MM.1S (cell line): Measurements from ENCODE around the gene NPSR1.

Source experiments
- DNase-seq: peaks from one replicate; pipeline ENCODE4 v3.0.0-alpha.2; 2015
- H2AFZ ChIP-seq: fragments of 300-600 bp; sonication (generic); 2 replicates; pipeline ENCODE4 v1.6.0; 2016; ENCODE audit warnings: antibody characterized with exemption, low read length
- H3F3A ChIP-seq: fragments of 300-600 bp; sonication (generic); 2 replicates; pipeline ENCODE4 v1.6.1; 2016; ENCODE audit warnings: mild to moderate bottlenecking, antibody characterized with exemption, low read length, moderate library complexity, mixed read lengths; ENCODE audit not compliant: insufficient read depth
- H3K27ac ChIP-seq: fragments of 300-600 bp; sonication (generic); 2 replicates; pipeline ENCODE4 v1.5.1; 2016; ENCODE audit warnings: mild to moderate bottlenecking, low read length
- H3K27me3 ChIP-seq: fragments of 300-600 bp; sonication (generic); replicated peaks from 2 replicates; pipeline ENCODE4 v1.6.0; 2016; ENCODE audit warnings: low read length; ENCODE audit not compliant: insufficient read depth
- H3K36me3 ChIP-seq: fragments of 300-600 bp; sonication (generic); replicated peaks from 2 replicates; pipeline ENCODE4 v1.6.1; 2016; ENCODE audit warnings: mild to moderate bottlenecking, low read length, mixed read lengths; ENCODE audit not compliant: insufficient read depth
- H3K4me1 ChIP-seq: fragments of 300-600 bp; sonication (generic); 2 replicates; pipeline ENCODE4 v1.6.1; 2016; ENCODE audit warnings: low read length, mixed read lengths
- H3K4me2 ChIP-seq: fragments of 300-600 bp; sonication (generic); 2 replicates; pipeline ENCODE4 v1.6.0; 2016; ENCODE audit warnings: low read depth, low read length
- H3K4me3 ChIP-seq: fragments of 300-600 bp; sonication (generic); 2 replicates; pipeline ENCODE4 v1.5.1; 2016; ENCODE audit warnings: low read length, mixed read lengths
- H3K79me2 ChIP-seq: fragments of 300-600 bp; sonication (generic); 2 replicates; pipeline ENCODE4 v1.6.1; 2016; ENCODE audit warnings: mixed run types, low read length, mixed read lengths
- H3K9ac ChIP-seq: fragments of 300-600 bp; sonication (generic); 2 replicates; pipeline ENCODE4 v1.6.1; 2016; ENCODE audit warnings: low read length, mixed read lengths
- H3K9me2 ChIP-seq: fragments of 300-600 bp; sonication (generic); replicated peaks from 2 replicates; pipeline ENCODE4 v1.6.1; 2016; ENCODE audit warnings: mild to moderate bottlenecking, low read length, mixed read lengths; ENCODE audit not compliant: insufficient read depth
- H3K9me3 ChIP-seq: fragments of 300-600 bp; sonication (generic); replicated peaks from 2 replicates; pipeline ENCODE4 v1.6.1; 2016; ENCODE audit warnings: mild to moderate bottlenecking, low read length, mixed read lengths; ENCODE audit not compliant: insufficient read depth
- H4K20me1 ChIP-seq: fragments of 300-600 bp; sonication (generic); 2 replicates; pipeline ENCODE4 v1.6.1; 2016; ENCODE audit warnings: mild to moderate bottlenecking, low read length, moderate library complexity, mixed read lengths; ENCODE audit not compliant: insufficient read depth
- CTCF ChIP-seq: fragments of 300-600 bp; sonication (generic); IDR thresholded peaks from 2 replicates; pipeline ENCODE4 v1.5.1; 2016; ENCODE audit warnings: antibody characterized with exemption, low read length, mixed read lengths
- EZH2 ChIP-seq: fragments of 300-600 bp; sonication (generic); optimal IDR thresholded peaks from 2 replicates; pipeline ENCODE3; 2017; ENCODE audit warnings: low read depth, mild to moderate bottlenecking, antibody characterized with exemption, low read length, mixed read lengths
- EZH2phosphoT487 ChIP-seq: fragments of 300-600 bp; sonication (generic); IDR thresholded peaks from 2 replicates; pipeline ENCODE4 v1.6.1; 2018; ENCODE audit warnings: antibody characterized with exemption, low read length

NPSR1 gene

DNA sequence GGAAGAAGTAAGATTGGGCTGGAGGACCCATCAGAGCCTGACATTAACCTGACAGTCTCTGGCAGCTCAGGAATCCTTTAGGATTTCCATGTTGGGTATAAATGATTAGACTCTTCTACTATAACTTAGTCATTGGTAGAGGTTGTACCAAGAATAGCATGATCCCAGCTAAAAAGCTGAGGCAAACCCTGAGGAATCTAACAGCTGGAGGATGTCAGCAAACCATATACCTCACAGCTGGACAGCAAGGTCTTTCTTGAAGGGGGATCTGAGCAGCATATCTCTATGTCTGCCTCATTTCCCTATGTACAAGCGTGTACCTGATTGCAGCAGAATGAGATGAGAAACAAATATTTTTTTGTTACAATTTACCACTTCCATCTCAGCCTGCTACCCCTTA lies 103.2 kb downstream of the NPSR1 start:
- H3K27ac ChIP-seq, result no peak overlapping the region
- no peak overlapping the region for H2AFZ ChIP-seq
- DNase-seq, result no peak
- no peaks in the 10 kb centered on the region for H3K36me3 ChIP-seq
- TF ChIP-seq EZH2phosphoT487 (no peak), CTCF (no peak)
- no peaks in the 10 kb centered on the region for H3K79me2 ChIP-seq
- H3K27me3 ChIP-seq, result no peaks in the 10 kb centered on the region
- peaks cover 2% of the 10 kb centered on the region; the same call in 1 of the 2 replicates for H3F3A ChIP-seq
- H3K9ac ChIP-seq, result no peak overlapping the region
- H3K4me2 ChIP-seq, result no peak overlapping the region
- no peaks in the 10 kb centered on the region for H3K9me2 ChIP-seq
- H3K9me3 ChIP-seq, result no peaks in the 10 kb centered on the region
- H4K20me1 ChIP-seq, result no peaks in the 10 kb centered on the region
- H3K4me3 ChIP-seq, result no peak overlapping the region
- H3K4me1 ChIP-seq, result peaks cover 22% of the 10 kb centered on the region

DNA sequence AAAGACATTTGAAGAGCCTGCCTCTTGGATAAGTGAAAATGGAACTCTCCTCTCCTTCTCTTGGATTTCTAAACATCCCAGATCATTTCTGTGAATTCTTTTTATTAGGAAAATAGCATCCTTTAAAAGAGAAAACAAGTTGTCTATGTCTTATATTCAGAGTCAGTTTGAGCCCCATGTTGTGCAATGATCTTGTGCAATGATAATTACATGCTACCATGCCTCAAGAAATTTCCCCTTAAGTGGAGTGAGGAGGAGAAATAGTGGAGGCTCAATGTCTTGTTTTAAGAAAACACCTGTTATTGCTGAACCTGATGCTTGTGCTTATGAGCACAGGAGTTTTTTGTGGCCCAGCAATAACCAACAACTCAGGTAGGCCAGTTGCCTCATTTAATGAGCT lies 103.6 kb downstream of the NPSR1 start:
- H3K9me2 ChIP-seq, result no peaks in the 10 kb centered on the region
- no peak overlapping the region for H3K4me2 ChIP-seq
- no peaks in the 10 kb centered on the region for H3K27me3 ChIP-seq
- H4K20me1 ChIP-seq, result no peaks in the 10 kb centered on the region
- H3K9ac ChIP-seq, result no peak overlapping the region
- DNase-seq, result no peak
- no peaks in the 10 kb centered on the region for H3F3A ChIP-seq
- no peaks in the 10 kb centered on the region for H3K79me2 ChIP-seq
- no peaks in the 10 kb centered on the region for H3K9me3 ChIP-seq
- no peaks in the 10 kb centered on the region for H3K36me3 ChIP-seq
- no peak overlapping the region for H2AFZ ChIP-seq
- no peak overlapping the region for H3K27ac ChIP-seq
- no peak overlapping the region for H3K4me3 ChIP-seq
- no peak for TF ChIP-seq EZH2
- no peak for TF ChIP-seq CTCF
- no peak for TF ChIP-seq EZH2phosphoT487
- peaks cover 18% of the 10 kb centered on the region for H3K4me1 ChIP-seq

DNA sequence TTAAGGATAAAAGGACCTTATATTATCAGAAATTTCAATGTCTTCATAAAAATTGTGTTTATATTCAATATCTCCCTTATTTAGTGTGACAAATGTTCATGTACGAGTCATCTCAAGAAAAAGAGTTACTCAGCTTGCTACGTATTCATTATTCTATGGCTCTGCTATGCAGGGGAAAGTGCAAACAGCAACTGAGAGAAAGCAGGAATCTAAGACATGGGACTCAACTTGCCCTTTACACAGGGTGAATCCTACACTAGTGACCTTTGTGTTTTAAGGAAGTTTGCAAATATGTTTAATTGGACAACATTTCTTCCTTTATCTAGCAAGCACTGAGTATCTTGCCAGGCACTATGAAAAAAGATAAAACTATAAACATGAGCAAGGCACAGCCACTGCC lies 104.7 kb downstream of the NPSR1 start:
- Histone ChIP-seq H3K4me2 (no peak overlapping the region), H2AFZ (no peak overlapping the region), H3K79me2 (no peaks in the 10 kb centered on the region), H3K9me2 (no peaks in the 10 kb centered on the region), H3K4me1 (peaks cover 16% of the 10 kb centered on the region; the same call in 1 of the 2 replicates), H4K20me1 (no peaks in the 10 kb centered on the region), H3F3A (no peaks in the 10 kb centered on the region), H3K9ac (no peak overlapping the region), H3K4me3 (no peak overlapping the region), H3K27ac (no peak overlapping the region), H3K36me3 (no peaks in the 10 kb centered on the region), H3K27me3 (no peaks in the 10 kb centered on the region), H3K9me3 (no peaks in the 10 kb centered on the region)
- no peak for DNase-seq
- TF ChIP-seq EZH2, result no peak
- TF ChIP-seq EZH2phosphoT487, result no peak
- TF ChIP-seq CTCF, result no peak
